K562 (cell line): ENCODE measurements around the gene PRDM8. TPM values are rescaled to one million over a fixed set of nuclear protein-coding genes. Genes with fewer than 3 reads are reported as not detected.
A peak's percentile ranks its signal among the peaks of the same experiment; 100 is the strongest.

Source experiments
- ATAC-seq: fragments of 200-7000 bp; cut with Tn5 transposase; 3 replicates; pipeline ENCODE4 v1.9.1; 2020; ENCODE audit warnings: moderate library complexity
- BruUV-seq: library from RNA; stranded (reverse); fragments of 400-500 nt; replicated peaks from 2 replicates; lab custom pipeline; 2021; lab: Mats Ljungman, UMichigan
- CTCF ChIA-PET: fragments of 300-600 bp; formaldehyde crosslinking; extraction: SDS; loops from one replicate; lab custom pipeline; 2021; ENCODE audit warnings: low intra/inter-chr PET ratio; lab: Yijun Ruan, JAX
- POLR2A ChIA-PET: fragments of 300-600, 350-650 bp; sonication (Branson Sonifier 250); formaldehyde crosslinking; extraction: SDS; loops from one replicate; lab custom pipeline; 2021; ENCODE audit warnings: antibody characterized with exemption, inconsistent platforms; lab: Yijun Ruan, JAX
- DNase-seq, 4 experiments: peaks; one replicate each; pipeline versions ENCODE4 v3.0.0 to v3.0.0-alpha.2; 2011 to 2018; ENCODE audit warnings: low spot score in 3 of 4, mixed read lengths in 3 of 4; ENCODE audit errors: extremely low read depth in 1 of 4
- FAIRE-seq: peaks from 2 replicates; lab custom pipeline; 2011; peaks lifted over from hg19 to GRCh38; lab: Jason Lieb, UNC
- H2AFZ ChIP-seq: 2 replicates; pipeline ENCODE4 v1.6.0; 2011; ENCODE audit warnings: low read depth, low read length, control low read depth, inconsistent platforms
- H3K27ac ChIP-seq: fragments of 200-600 bp; 3 replicates; pipeline ENCODE4 v1.8.0; 2011; ENCODE audit warnings: low read depth, mild to moderate bottlenecking, control low read depth, inconsistent platforms, low read length, moderate library complexity, mixed read lengths; ENCODE audit errors: extremely low read depth
- H3K27me3 ChIP-seq, 2 experiments: fragments of 300-600 bp in 1 of 2; 2 replicates in 1 of 2; 3 replicates in 1 of 2; pipeline versions ENCODE4 v1.6.0 to v1.8.0; 2011; ENCODE audit warnings: inconsistent platforms in 2 of 2, low read length in 2 of 2, mild to moderate bottlenecking in 1 of 2, mixed read lengths in 1 of 2, moderate library complexity in 1 of 2; ENCODE audit not compliant: control insufficient read depth in 2 of 2, insufficient read depth in 2 of 2
- H3K36me3 ChIP-seq: fragments of 300-600 bp; 3 replicates; pipeline ENCODE4 v1.8.0; 2011; ENCODE audit warnings: mild to moderate bottlenecking, low read length, inconsistent platforms; ENCODE audit not compliant: control insufficient read depth, insufficient read depth
- H3K4me1 ChIP-seq, 2 experiments: fragments of 200-600 bp in 1 of 2; replicated peaks in 1 of 2; 2 replicates in 1 of 2; 3 replicates in 1 of 2; pipeline versions ENCODE4 v1.5.1 to v1.8.0; 2011; ENCODE audit warnings: inconsistent platforms in 2 of 2, low read length in 2 of 2, mild to moderate bottlenecking in 1 of 2, mixed read lengths in 1 of 2, moderate library complexity in 1 of 2; ENCODE audit not compliant: control insufficient read depth in 2 of 2, insufficient read depth in 2 of 2
- H3K4me2 ChIP-seq: 2 replicates; pipeline ENCODE4 v1.6.1; 2011; ENCODE audit warnings: low read length, control low read depth, inconsistent platforms, mixed read lengths; ENCODE audit not compliant: insufficient read depth
- H3K4me3 ChIP-seq: fragments of 200-600 bp; sonication (generic), shearing (Covaris generic); 2 replicates; pipeline ENCODE4 v1.5.1; 2016; ENCODE audit warnings: control low read depth, inconsistent platforms
- H3K79me2 ChIP-seq: fragments of 200-600 bp; 3 replicates; pipeline ENCODE4 v1.8.0; 2011; ENCODE audit warnings: low read length, inconsistent platforms; ENCODE audit not compliant: control insufficient read depth, insufficient read depth
- H3K9ac ChIP-seq, 2 experiments: 2 replicates each; pipeline versions ENCODE4 v1.6.0 to v1.6.1; 2011; ENCODE audit warnings: low read depth in 2 of 2, low read length in 2 of 2, control low read depth in 1 of 2, inconsistent platforms in 1 of 2, mild to moderate bottlenecking in 1 of 2, mixed read lengths in 1 of 2; ENCODE audit not compliant: insufficient read depth in 1 of 2
- H3K9me1 ChIP-seq: one replicate; pipeline ENCODE4 v1.6.0; 2011; ENCODE audit warnings: inconsistent platforms, mild to moderate bottlenecking, low read length, moderate library complexity; ENCODE audit not compliant: control insufficient read depth, insufficient read depth
- H3K9me3 ChIP-seq: replicated peaks from 2 replicates; pipeline ENCODE4 v1.5.1; 2011; ENCODE audit warnings: low read depth, low read length, inconsistent platforms; ENCODE audit not compliant: control insufficient read depth, insufficient read depth
- H4K20me1 ChIP-seq: replicated peaks from 2 replicates; pipeline ENCODE4 v1.6.1; 2011; ENCODE audit warnings: low read length, inconsistent platforms, mixed read lengths; ENCODE audit not compliant: control insufficient read depth, insufficient read depth
- C11orf30 ChIP-seq: fragments of 450-650 bp; IDR thresholded peaks from 2 replicates; pipeline ENCODE4 v1.6.1; 2016; ENCODE audit warnings: low read depth, mild to moderate bottlenecking
- EHMT2 ChIP-seq: fragments of 450-650 bp; IDR thresholded peaks from 2 replicates; pipeline ENCODE4 v1.6.1; 2018; ENCODE audit warnings: antibody characterized with exemption
- FOXM1 ChIP-seq, 2 experiments: fragments of 450-650 bp in 1 of 2; sonication (generic) in 1 of 2; formaldehyde crosslinking in 1 of 2; IDR thresholded peaks; 2 replicates each; pipeline versions ENCODE4 v1.6.1 to v1.9.0; 2017 to 2022; ENCODE audit warnings: low read depth in 2 of 2, mild to moderate bottlenecking in 2 of 2, missing genetic modification reagents in 1 of 2, moderate library complexity in 1 of 2
- ZNF316 ChIP-seq: fragments of 450-650 bp; IDR thresholded peaks from 2 replicates; pipeline ENCODE4 v1.6.1; 2016
- ZNF507 ChIP-seq: conservative IDR thresholded peaks from 2 replicates; pipeline ENCODE4 v1.6.1; 2017; ENCODE audit warnings: missing genetic modification characterization, missing compliant biosample characterization
- WGBS: fragments of 100-300 bp; shearing (Covaris generic); methylation state at CpG from one replicate; pipeline ENCODE4 v1.1.6; 2016; ENCODE audit warnings: low coverage, mixed read lengths; ENCODE audit not compliant: insufficient coverage; ENCODE audit errors: missing lambda C conversion rate; 5-methylcytosine and 5-hydroxymethylcytosine counted together
- in situ Hi-C: fragments of 300-500 bp; cut with MboI; formaldehyde crosslinking; loops from 4 replicates; pipeline ENCODE4 v1.15.0; 2018; ENCODE audit warnings: inconsistent platforms, mixed read lengths
- intact Hi-C: fragments of 100-400 bp; cut with micrococcal nuclease; formaldehyde crosslinking; loops from 2 replicates; pipeline ENCODE4 v1.14.2; 2022
- polyA plus RNA-seq, 8 experiments: library from polyadenylated mRNA; depleted of rRNA in 4 of 8; stranded (reverse) in 5 of 8; unstranded in 3 of 8; fragments of >200 nt; fragmentation: Nextera tagmentation in 2 of 8; fragmentation: Illumina TruSeq in 1 of 8; extraction: Ambion mirVana in 2 of 8; extraction: Trizol in 1 of 8; gene quantifications; 2 replicates each; pipeline versions ENCODE4 v1.2.1 to v1.2.3, GENCODE V29; 2011 to 2014; ENCODE audit warnings: inconsistent platforms in 1 of 8, missing spikeins in 1 of 8
- total RNA-seq, 7 experiments: library from RNA; depleted of rRNA in 6 of 7; stranded (reverse); fragments of >200 nt in 6 of 7; fragmentation: Illumina TruSeq in 2 of 7; extraction: Trizol in 2 of 7; gene quantifications; 2 replicates each; pipeline versions ENCODE4 v1.2.1 to v1.2.3, GENCODE V29; 2011 to 2021; ENCODE audit warnings: low replicate concordance in 1 of 7
- TF ChIP-seq, protein P1 (sequence below): IDR thresholded peaks from 2 replicates; pipeline ENCODE4 v1.6.1; 2012; ENCODE audit warnings: low read depth, low read length, improper control_type of control experiment, borderline replicate concordance
- TF ChIP-seq, protein P2 (sequence below): fragments of 250-450 bp; sonication (Bioruptor Pico); IDR thresholded peaks from 2 replicates; pipeline ENCODE4 v1.8.0; 2022; ENCODE audit warnings: moderate library complexity, mild to moderate bottlenecking, inconsistent platforms

PRDM8 gene
- total and polyA plus RNA-seq, 9 of the 15 experiments (the other 6 are each of a cell fraction or from before 2014, with no cell fraction given), result 0.40 TPM; not detected in 8

DNA sequence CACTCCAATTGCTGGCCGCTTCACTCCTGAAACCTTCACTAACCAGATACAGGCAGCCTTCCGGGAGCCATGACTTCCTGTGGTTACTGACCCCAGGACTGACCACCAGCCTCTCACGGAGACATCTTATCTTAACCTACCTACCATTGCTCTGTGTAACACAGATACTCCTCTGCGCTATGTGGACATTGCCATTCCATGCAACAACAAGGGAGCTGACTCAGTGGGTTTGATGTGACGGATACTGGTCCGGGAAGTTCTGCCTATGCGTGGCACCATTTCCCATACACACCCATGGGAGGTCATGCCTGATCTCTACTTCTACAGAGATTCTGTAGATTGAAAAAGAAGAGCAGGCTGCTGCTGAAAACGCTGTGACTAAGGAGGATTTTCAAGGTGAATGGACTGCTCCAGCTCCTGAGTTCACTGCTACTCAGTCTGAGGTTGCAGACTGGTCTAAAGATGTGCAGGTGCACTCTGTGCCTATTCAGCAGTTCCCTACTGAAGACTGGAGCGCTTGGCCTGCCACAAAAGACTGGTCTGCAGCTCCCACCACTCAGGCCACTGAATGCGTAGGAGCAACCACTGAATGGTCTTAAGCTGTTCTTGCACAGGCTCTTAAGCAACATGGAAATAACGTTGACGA is 35.8 kb upstream of the PRDM8 start (continued):
- TF ChIP-seq, protein P1, sequence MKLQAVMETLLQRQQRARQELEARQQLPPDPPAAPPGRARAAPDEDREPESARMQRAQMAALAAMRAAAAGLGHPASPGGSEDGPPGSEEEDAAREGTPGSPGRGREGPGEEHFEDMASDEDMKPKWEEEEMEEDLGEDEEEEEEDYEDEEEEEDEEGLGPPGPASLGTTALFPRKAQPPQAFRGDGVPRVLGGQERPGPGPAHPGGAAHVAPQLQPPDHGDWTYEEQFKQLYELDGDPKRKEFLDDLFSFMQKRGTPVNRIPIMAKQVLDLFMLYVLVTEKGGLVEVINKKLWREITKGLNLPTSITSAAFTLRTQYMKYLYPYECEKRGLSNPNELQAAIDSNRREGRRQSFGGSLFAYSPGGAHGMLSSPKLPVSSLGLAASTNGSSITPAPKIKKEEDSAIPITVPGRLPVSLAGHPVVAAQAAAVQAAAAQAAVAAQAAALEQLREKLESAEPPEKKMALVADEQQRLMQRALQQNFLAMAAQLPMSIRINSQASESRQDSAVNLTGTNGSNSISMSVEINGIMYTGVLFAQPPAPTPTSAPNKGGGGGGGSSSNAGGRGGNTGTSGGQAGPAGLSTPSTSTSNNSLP, result no peak
- TF ChIP-seq, protein P2, sequence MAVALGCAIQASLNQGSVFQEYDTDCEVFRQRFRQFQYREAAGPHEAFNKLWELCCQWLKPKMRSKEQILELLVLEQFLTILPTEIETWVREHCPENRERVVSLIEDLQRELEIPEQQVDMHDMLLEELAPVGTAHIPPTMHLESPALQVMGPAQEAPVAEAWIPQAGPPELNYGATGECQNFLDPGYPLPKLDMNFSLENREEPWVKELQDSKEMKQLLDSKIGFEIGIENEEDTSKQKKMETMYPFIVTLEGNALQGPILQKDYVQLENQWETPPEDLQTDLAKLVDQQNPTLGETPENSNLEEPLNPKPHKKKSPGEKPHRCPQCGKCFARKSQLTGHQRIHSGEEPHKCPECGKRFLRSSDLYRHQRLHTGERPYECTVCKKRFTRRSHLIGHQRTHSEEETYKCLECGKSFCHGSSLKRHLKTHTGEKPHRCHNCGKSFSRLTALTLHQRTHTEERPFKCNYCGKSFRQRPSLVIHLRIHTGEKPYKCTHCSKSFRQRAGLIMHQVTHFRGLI (CRISPR knock-in tag), result no peak
- TF ChIP-seq FOXM1 (IDR thresholded peaks at IDR 0.05; ENCODE audit: low read depth) (no peak; the same call in 1 of the 2 replicates), FOXM1 (CRISPR knock-in tag; IDR thresholded peaks at IDR 0.05; ENCODE audit: low read depth) (no peak)

GRCh38 chr4:80162418-80162817 is 34.9 kb upstream of the PRDM8 start:
- no peak for ATAC-seq
- no peaks in the 10 kb centered on the region for H3K27me3 ChIP-seq
- TF ChIP-seq ZNF507 (tag) (0 out of 2 replicates have a peak, but pooled peaks have one; percentile 15), ZNF316 (peak; percentile 63; the same call in 1 of the 2 replicates), C11orf30 (0 out of 2 replicates have a peak, but pooled peaks have one; percentile 50), EHMT2 (no peak)
- CTCF ChIA-PET, result no interaction called here
- POLR2A ChIA-PET, result no interaction called here
- WGBS, result 87% methylated on average over 4 of the region's 4 CpGs
- H3K27ac ChIP-seq, result no peak overlapping the region
- BruUV-seq, result no TSS peak
- no peaks in the 10 kb centered on the region for H4K20me1 ChIP-seq
- no peak overlapping the region for H3K9ac ChIP-seq
- H2AFZ ChIP-seq, result no peak overlapping the region
- in situ Hi-C loops (no loop called here), intact Hi-C loops (loop anchor here (5.0 kb wide), 1 partner anchor 50 kb away; no protein-coding TSS in a partner anchor)
- no peak overlapping the region for H3K4me3 ChIP-seq
- H3K9me1 ChIP-seq, result no peaks in the 10 kb centered on the region
- H3K9me3 ChIP-seq, result no peaks in the 10 kb centered on the region
- DNase-seq, result no peak
- no peaks in the 10 kb centered on the region for H3K79me2 ChIP-seq
- no peak overlapping the region for H3K4me2 ChIP-seq
- H3K36me3 ChIP-seq, result no peaks in the 10 kb centered on the region
- no peak for FAIRE-seq
- H3K4me1 ChIP-seq, result peaks cover 0 to 15% of the 10 kb centered on the region in 2 experiments; a peak in 4 of 5 replicates
